A673 (cell line): ENCODE results near the gene DYRK1A. TPM values are rescaled to one million over a fixed set of nuclear protein-coding genes. Genes with fewer than 3 reads are reported as not detected.

Experiments used
- BruUV-seq: library from RNA; stranded (reverse); fragments of 400-500 nt; replicated peaks from 2 replicates; lab custom pipeline; 2021; lab: Mats Ljungman, UMichigan
- CTCF ChIA-PET: fragments of 300-600 bp; sonication (Branson Sonifier 250); formaldehyde crosslinking; loops from one replicate; lab custom pipeline; 2022; ENCODE audit warnings: antibody characterized with exemption; lab: Charles Lee
- POLR2A ChIA-PET: fragments of 300-600 bp; sonication (Branson Sonifier 250); formaldehyde crosslinking; loops from one replicate; lab custom pipeline; 2022; ENCODE audit warnings: antibody characterized with exemption; ENCODE audit not compliant: low non-redundant PET; lab: Charles Lee
- DNase-seq: peaks from one replicate; pipeline ENCODE4 v3.0.0-alpha.2; 2015; ENCODE audit warnings: low spot score
- H3K27ac ChIP-seq: fragments of 200-600 bp; sonication (generic); 2 replicates; pipeline ENCODE4 v1.5.1; 2016; ENCODE audit warnings: mixed run types, low read depth, mild to moderate bottlenecking, mixed read lengths, antibody characterized with exemption, low read length; ENCODE audit not compliant: poor library complexity, severe bottlenecking
- H3K27me3 ChIP-seq: fragments of 200-600 bp; sonication (generic); replicated peaks from 2 replicates; pipeline ENCODE4 v1.6.1; 2017; ENCODE audit warnings: mixed run types, low read depth, mild to moderate bottlenecking, mixed read lengths, antibody characterized with exemption, low read length; ENCODE audit not compliant: insufficient read depth, poor library complexity
- H3K36me3 ChIP-seq: fragments of 200-600 bp; sonication (generic); 2 replicates; pipeline ENCODE4 v1.6.1; 2016; ENCODE audit warnings: mixed run types, mild to moderate bottlenecking, mixed read lengths, antibody characterized with exemption, low read length; ENCODE audit not compliant: insufficient read depth, poor library complexity, severe bottlenecking
- H3K4me1 ChIP-seq: fragments of 200-600 bp; sonication (generic); 2 replicates; pipeline ENCODE4 v1.6.1; 2017; ENCODE audit warnings: mixed run types, mild to moderate bottlenecking, mixed read lengths, antibody characterized with exemption, low read length; ENCODE audit not compliant: insufficient read depth, poor library complexity, severe bottlenecking
- H3K4me3 ChIP-seq: fragments of 200-600 bp; sonication (generic); 2 replicates; pipeline ENCODE4 v1.5.1; 2016; ENCODE audit warnings: low read depth, mixed run types, mild to moderate bottlenecking, mixed read lengths, low read length; ENCODE audit not compliant: poor library complexity, severe bottlenecking
- H3K9me3 ChIP-seq: fragments of 200-600 bp; sonication (generic); 2 replicates; pipeline ENCODE4 v1.6.1; 2016; ENCODE audit warnings: mixed run types, low read depth, mild to moderate bottlenecking, mixed read lengths, antibody characterized with exemption, low read length; ENCODE audit not compliant: poor library complexity, severe bottlenecking
- CTCF ChIP-seq: fragments of 300-800, 200-600 bp; sonication (generic); conservative IDR thresholded peaks from 2 replicates; pipeline ENCODE4 v1.5.1; 2017; ENCODE audit warnings: low read depth, mild to moderate bottlenecking, antibody characterized with exemption, low read length, moderate library complexity, mixed read lengths
- EZH2 ChIP-seq: fragments of 200-600 bp; sonication (generic); IDR thresholded peaks from 2 replicates; pipeline ENCODE4 v1.6.1; 2017; ENCODE audit warnings: borderline replicate concordance, low read depth, mild to moderate bottlenecking, mixed read lengths, antibody characterized with exemption, low read length; ENCODE audit not compliant: poor library complexity, severe bottlenecking
- intact Hi-C: fragments of 100-400 bp; cut with micrococcal nuclease; formaldehyde crosslinking; loops from one replicate; pipeline ENCODE4 v1.10.0; 2022; ENCODE audit not compliant: unreplicated experiment
- total RNA-seq: library from RNA; stranded (reverse); gene quantifications from 2 replicates; pipeline ENCODE4 v1.2.3, GENCODE V29; 2021

DYRK1A gene
- total RNA-seq, 1 experiment from 2014 or later: 70.5 TPM

- no TSS peak for BruUV-seq
- H3K9me3 ChIP-seq: no peaks in the 10 kb centered on the region
- H3K27ac ChIP-seq: no peak overlapping the region
- intact Hi-C loops: no loop called here
- ChIA-PET POLR2A (no interaction called here), CTCF (no interaction called here)
- H3K4me3 ChIP-seq: no peak overlapping the region
- H3K27me3 ChIP-seq: no peaks in the 10 kb centered on the region
- H3K36me3 ChIP-seq: no peaks in the 10 kb centered on the region
- H3K4me1 ChIP-seq: no peaks in the 10 kb centered on the region
- DNase-seq: no peak
- TF ChIP-seq CTCF (no peak), EZH2 (no peak)
Measured at GRCh38 chr21:37557261-37557950, 190.8 kb downstream of the DYRK1A start.

GRCh38 chr21:37558676-37559211 lies 192.2 kb downstream of the DYRK1A start:
- Histone ChIP-seq H3K27me3 (no peaks in the 10 kb centered on the region), H3K27ac (no peak overlapping the region), H3K9me3 (no peaks in the 10 kb centered on the region), H3K36me3 (no peaks in the 10 kb centered on the region), H3K4me3 (no peak overlapping the region), H3K4me1 (peaks cover 5% of the 10 kb centered on the region)
- DNase-seq: no peak
- ChIA-PET POLR2A (no interaction called here), CTCF (no interaction called here)
- no TSS peak for BruUV-seq
- intact Hi-C loops: no loop called here
- TF ChIP-seq EZH2: no peak
- TF ChIP-seq CTCF: no peak

- no peaks in the 10 kb centered on the region for H3K27me3 ChIP-seq
- no peaks in the 10 kb centered on the region for H3K9me3 ChIP-seq
- intact Hi-C loops: loop anchor here (10.0 kb wide), 1 partner anchor 196 kb away; the partner anchor contains the start of gene DYRK1A
- H3K4me3 ChIP-seq: no peak overlapping the region
- H3K36me3 ChIP-seq: no peaks in the 10 kb centered on the region
- TF ChIP-seq EZH2 (no peak), CTCF (no peak)
- no peak for DNase-seq
- CTCF ChIA-PET: no interaction called here
- BruUV-seq: no TSS peak
- H3K27ac ChIP-seq: no peak overlapping the region
- POLR2A ChIA-PET: no interaction called here
- peaks cover 12% of the 10 kb centered on the region for H3K4me1 ChIP-seq
Measured at GRCh38 chr21:37560385-37560784, 193.8 kb downstream of the DYRK1A start.
